ENCODE data around the gene EIF2S1.
"Not testable (repeated sequence)": the region's sequence is repeated elsewhere in the genome, so short reads cannot be mapped to it uniquely, and the experiment has no call there.

Gene EIF2S1

DNA sequence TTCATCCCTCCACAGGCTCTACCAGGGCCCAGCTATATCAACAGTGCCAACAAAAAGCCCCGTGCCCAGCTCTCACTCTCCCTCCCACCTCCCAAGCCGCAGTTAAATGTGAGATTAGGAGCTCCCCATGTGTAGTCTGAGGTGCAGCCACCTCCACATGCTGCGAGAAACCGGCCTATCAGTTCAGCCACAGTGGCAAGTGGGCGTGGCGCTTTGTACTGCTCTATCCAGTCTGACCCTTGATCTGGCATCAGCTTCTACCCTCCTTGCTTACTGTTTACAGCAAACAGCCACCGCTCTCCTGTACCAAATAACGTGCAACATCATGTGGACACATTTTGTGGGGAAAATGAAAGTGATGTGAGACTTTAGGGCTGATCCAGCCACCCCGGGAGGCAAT is 50.2 kb downstream of the EIF2S1 start:
- no peak for DNase-seq (ENCODE audit: low read depth in 2 of 2)

DNA sequence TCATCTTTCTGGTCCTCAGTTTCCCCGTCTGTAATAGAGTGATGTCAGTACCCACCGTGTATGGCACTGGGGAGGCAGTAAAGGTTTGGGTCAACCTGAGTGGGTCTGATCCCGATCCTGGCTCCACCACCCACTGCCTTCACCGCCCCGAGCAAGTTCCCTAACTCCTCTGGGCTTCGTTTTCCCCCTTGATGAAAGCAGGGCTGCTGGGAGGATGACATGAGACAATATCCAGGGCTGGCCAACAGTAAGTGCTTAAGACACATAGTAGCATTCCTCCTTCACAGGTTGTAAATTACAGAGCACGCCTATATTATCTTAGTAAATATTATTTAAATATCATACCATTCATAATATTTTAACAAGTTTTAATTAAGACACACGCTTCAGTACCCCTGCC is 51.2 kb downstream of the EIF2S1 start:
- DNase-seq (ENCODE audit: low read depth in 2 of 2), result no peak

- peak; percentile 14 to 17 for DNase-seq (ENCODE audit: low read depth in 2 of 2)
These were observed 51.8 kb downstream of the EIF2S1 start, which contains the start of gene PLEK2 for GRCh38 chr14:67411820-67412421. PLEK2 (minus strand) TSS chr14:67412165; CDS start chr14:67412059, 106 bp downstream.

GRCh38 chr14:67413806-67414769 is 54.0 kb downstream of the EIF2S1 start:
- DNase-seq (ENCODE audit: low read depth in 2 of 2), result peak; percentile 19 to 34

- not testable (repeated sequence) for DNase-seq (ENCODE audit: low read depth in 2 of 2)
These were observed 55.5 kb downstream of the EIF2S1 start for GRCh38 chr14:67415610-67416009.

- DNase-seq (ENCODE audit: low read depth in 2 of 2), result no peak
These were observed 56.0 kb downstream of the EIF2S1 start for GRCh38 chr14:67416085-67416484.

- DNase-seq (ENCODE audit: low read depth in 2 of 2), result no peak
These were observed 56.7 kb downstream of the EIF2S1 start for GRCh38 chr14:67416810-67417209.

- no peak for DNase-seq (ENCODE audit: low read depth in 2 of 2)
These were observed 57.5 kb downstream of the EIF2S1 start for GRCh38 chr14:67417633-67418032.

GRCh38 chr14:67418401-67419191 is 58.5 kb downstream of the EIF2S1 start:
- DNase-seq (ENCODE audit: low read depth in 2 of 2), result no peak

DNA sequence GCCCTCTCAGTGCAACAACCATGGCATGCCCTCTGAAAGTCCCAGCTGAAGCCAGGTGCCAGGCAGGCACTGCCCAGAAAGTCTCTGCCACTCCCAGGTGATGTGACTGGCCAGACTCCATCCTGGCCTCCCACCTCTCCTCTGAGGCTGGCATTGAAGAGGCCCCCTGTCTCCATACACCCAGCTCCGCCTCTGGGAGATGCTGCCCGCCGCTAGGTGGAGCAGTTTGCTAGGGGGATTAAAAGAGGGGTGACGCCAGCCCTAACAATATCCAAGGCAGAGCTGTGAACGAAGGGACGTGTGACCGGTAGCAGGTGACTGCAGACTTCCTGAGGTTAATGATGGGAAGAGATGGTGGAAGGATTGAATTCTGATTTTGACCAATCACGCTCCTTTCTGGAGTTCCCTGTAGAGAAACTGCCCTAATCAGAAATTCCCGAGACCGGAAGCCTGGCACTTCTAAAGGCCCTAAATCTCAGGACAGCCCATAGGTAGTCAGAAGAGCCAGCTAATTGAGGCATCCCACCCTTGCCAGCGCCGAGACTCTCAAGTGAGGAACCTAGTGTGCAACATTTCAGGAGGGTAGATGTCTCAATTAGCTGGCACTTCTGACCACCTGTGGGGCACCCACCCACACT is 60.1 kb downstream of the EIF2S1 start:
- peak; percentile 31 to 37 for DNase-seq (ENCODE audit: low read depth in 2 of 2)

DNA sequence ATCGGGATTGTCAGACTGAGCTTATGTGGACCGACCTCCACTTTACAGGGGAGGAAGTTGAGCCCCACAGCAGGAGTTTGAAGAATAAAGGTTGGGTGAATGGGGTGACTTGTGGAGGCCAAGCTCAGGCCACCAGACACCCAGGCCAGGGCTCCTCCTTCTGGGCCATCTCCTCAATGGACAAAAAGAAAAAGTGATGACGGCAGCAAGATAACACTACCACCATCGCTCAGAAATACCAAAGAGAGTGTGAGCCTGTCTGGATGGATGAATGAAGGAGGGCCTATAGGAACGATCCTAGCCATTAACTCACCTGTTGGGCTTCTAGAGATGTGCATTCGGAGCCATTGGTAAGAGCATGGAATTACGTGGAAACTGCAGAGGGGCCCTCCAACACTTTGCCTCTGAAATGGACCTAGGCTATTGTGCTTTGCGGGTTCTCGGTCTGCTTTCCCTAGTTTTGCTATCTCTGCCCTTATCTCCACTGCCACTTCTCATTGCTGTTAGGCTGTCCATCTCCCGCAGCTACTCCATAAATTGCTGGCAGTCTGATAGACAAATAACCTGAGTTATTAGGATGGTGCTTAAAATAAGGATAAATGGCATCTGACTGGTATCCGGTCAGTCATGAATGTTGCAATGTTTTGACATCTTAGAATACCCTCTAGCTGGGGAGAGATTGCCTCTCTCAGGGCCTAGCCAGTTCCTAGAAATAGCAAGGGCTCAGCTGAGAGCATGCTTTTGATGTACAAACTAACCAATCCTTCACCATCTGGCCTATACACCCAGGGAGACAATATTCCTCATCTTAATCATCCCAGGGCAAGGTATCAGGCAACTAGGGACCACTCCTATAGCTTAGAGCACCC is 61.5 kb downstream of the EIF2S1 start:
- DNase-seq (ENCODE audit: low read depth in 2 of 2), result no peak

DNA sequence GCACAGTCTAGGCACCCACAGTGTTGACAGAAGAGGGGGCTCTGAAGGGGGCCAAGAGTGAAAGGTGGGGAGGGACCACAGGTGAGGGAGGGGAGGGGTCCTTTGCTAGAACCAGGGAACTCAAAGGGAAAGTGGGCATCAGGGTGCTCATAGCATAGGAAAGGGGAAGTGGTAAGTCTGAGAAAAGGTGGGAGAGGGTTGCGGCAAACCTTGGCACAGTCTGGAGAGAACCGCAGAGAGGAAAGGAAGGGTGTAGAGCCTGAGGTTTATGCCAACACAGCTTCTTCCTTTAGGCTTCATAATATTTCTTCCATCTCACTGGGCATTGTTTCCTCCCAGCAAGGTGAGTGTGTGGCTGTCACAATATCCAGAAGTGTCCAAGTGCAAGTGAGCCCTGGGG is 63.3 kb downstream of the EIF2S1 start:
- DNase-seq (ENCODE audit: low read depth in 2 of 2), result no peak

GRCh38 chr14:67424539-67424938 is 64.4 kb downstream of the EIF2S1 start:
- no peak for DNase-seq (ENCODE audit: low read depth in 2 of 2)

GRCh38 chr14:67425608-67426007 is 65.5 kb downstream of the EIF2S1 start:
- no peak for DNase-seq (ENCODE audit: low read depth in 2 of 2)

GRCh38 chr14:67426161-67426560 is 66.0 kb downstream of the EIF2S1 start:
- DNase-seq (ENCODE audit: low read depth in 2 of 2), result no peak

GRCh38 chr14:67426983-67427606 is 67.0 kb downstream of the EIF2S1 start:
- peak; percentile 48 to 49 for DNase-seq (ENCODE audit: low read depth in 2 of 2)

GRCh38 chr14:67428501-67429031 is 68.4 kb downstream of the EIF2S1 start:
- no peak for DNase-seq (ENCODE audit: low read depth in 2 of 2)

DNA sequence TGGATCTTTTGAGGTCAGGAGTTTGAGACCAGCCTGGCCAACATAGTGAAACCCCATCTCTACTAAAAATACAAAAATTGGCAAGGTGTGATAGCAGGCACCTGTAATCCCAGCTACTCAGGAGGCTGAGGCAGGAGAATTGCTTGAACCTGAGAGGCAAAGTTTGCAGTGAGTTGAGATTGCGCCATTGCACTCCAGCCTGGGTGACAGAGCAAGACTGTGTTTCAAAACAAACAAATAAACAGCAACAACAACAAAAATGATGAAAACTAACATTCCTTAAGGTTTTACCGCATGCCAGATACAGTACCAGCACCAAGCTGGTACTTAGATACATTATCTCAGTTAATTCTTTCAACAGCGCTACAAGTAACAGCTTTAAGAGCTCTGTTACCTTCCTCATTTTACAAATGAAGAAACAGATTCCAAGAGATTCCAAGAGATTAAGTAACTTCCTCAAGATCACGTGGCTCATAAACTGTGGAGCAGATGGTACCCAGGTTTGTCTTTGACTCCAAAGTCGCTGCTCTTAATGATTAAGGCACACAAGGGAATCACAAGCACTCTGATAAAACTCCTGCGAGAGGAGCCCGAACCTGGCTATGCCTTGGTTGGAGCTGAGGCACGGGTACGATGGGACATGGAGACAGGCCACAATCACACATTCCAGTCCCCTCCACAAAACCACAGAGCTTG is 69.5 kb downstream of the EIF2S1 start:
- no peak for DNase-seq (ENCODE audit: low read depth in 2 of 2)

GRCh38 chr14:67432050-67432564 is 72.0 kb downstream of the EIF2S1 start:
- DNase-seq (ENCODE audit: low read depth in 2 of 2), result no peak
